GM04504 (cell line): ENCODE data around the gene GIGYF2.

Source experiments
- DNase-seq: peaks from one replicate; pipeline ENCODE4 v3.0.0-alpha.2; 2012; ENCODE audit warnings: low read depth

Gene GIGYF2

DNA sequence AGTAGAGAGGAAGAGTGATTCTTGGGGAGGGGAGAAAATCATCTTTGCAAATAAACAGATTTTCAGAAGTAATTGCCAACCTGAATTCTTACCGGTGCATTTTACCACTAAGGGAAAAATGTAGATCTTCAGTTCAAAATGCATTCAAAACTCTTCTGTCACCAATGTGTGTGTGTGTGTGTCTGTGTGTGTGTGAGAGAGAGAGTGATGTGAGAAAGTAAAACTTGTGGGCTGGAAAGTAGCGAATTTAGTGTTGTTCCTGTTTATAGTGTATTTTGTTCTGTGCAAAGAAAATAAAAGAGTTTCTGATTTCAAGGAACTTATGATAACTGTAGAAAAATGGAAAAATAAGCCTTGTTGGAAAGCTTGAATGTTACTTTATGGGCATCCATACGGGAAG is 52.2 kb downstream of the GIGYF2 start:
- no peak for DNase-seq

DNA sequence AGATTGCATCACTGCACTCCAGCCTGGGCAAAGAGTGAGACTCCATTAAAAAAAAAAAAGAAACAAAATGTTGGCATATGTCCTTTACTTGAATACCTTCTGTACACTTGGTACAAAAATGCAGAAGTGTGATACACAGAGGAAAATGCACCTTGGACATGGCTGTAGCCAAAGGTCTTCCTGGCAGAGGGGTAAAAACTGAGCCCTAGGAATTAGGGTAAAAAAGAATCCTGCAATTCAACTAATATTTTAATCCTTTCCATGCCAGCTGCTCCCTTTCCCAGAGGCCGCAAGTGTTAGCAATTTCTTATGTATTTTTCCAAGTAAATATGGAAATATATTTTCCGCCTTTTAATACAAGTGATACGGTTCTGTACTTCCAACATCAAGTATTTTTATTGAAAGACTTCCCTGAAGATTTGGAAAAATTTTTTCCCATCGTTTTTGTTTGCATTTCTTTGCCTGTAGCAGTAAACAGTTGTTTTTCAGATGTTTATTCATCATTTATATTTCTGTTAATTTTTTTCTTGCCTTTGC is 53.1 kb downstream of the GIGYF2 start:
- DNase-seq: no peak

DNA sequence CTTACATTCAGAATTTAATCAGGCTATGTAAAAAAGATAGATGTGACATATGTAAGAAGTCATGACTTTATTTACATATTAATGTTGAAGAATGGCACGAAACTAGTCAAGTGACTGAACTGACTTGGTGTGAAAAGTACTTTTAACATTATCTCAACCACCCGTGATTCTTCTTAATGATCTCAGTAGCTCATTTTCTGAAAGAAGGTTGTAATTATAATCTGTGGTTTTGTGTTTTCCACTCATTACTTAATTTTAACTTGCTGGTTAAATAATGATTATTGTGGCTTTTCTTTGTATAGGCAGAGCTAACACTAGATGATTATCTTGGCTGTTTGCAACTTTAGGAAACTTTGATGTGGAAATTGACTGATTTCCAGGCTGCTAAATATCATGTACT is 60.8 kb downstream of the GIGYF2 start:
- no peak for DNase-seq

DNA sequence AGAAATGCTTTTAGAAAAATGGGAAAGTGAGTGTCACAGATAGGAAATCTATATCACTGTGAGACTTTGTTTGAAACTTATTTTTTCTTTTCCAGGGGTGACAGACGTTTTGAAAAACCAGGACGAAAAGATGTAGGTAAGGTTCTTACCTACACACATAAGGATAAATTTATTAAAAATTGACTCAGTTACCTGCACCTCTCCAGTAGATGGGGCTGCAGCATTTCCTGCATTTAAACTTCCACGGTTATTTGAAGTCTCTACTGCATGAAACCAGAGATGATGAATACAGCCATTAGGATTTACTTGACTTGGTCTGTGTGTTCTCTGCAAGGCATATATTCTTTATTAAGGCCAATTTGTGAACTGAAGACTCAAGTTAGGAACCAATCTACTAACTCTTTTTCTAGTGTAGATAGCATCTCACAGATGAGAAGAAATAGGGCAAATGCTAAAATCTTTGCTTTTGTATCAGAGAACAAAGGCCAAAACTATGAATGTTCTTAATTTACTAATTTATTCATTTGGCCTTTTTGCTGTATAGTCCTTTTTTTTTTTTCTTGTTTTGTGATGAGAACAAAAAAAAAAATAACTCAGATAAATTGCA is 64.3 kb downstream of the GIGYF2 start:
- no peak for DNase-seq

- no peak for DNase-seq
These were observed 70.7 kb downstream of the GIGYF2 start for GRCh38 chr2:232767866-232768265.

GRCh38 chr2:232770207-232770606 is 73.1 kb downstream of the GIGYF2 start:
- DNase-seq: no peak

DNA sequence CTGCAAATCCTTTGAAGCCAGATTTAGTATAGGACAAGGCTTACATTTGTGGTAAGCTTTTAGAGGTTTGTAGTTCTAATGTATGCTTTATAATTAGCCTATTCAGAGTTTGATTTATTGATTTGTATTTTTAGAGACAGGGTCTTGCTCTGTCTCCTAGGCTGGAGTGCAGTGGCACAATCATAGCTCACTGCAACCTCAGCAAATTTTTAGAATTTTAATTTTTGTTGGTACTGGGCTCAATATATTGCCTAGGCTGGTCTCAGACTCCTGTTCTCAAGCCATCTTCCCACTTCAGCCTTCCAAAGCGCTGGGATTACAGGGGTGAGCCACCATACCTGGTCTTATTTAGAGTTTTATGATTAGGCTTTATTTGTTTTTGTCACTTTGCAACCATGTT is 74.7 kb downstream of the GIGYF2 start:
- DNase-seq: no peak

DNA sequence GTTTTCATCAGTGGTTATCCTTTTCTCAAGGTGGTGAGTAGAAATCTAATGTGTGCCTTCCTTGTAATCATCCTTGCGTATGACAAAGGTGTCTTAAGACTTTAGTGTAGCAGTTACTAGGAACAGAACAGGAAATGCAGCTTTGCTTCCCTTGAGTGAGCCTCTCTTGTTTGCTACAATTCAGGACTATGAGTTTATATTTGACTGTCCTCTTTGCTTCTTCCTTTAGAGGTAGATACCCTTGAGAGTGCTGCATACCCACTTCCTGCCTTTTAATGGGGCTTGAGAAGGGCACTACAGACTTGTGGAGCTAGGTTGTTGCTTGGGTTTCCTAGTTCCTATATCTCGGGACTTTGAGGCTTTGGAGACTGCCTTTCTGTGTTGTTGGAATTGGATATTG is 75.4 kb downstream of the GIGYF2 start:
- DNase-seq: no peak

DNA sequence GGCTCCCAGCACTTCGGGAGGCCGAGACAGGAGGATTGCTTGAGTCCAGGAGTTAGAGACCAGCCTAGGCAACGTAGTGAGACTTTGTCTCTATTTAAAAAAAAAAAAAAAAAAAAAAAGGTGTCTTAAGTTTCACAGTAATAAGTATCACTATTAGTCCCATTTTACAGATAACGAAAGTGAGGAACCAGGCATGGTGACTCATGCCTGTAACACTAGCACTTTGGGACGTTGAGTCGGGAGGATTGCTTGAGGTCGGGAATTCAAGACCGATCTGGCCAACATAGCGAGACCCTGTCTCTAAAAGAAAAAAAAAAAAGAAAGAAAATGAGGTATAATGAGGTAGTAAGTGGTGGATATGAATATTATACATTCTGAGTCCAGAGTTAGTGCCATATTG is 76.7 kb downstream of the GIGYF2 start:
- DNase-seq: no peak

DNA sequence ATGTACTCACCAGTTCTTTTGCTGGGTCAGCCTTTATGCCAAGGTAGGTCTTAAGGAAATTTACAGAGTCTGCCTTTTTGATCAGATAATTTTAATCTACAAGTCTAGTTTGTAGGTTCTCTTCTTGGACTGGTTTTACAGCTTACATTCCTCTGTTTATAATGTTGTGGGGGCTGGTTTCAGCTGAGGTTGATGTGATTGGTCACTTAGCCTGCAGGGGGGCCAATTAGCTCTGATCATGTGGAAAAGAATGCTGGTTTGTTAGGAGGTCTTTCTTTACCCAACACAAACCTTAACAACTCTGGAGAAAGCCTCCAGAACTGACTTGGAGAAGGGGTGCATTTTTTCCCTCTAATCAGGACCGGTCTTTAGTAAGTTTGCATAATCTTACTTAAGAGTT is 79.3 kb downstream of the GIGYF2 start, which contains the start of gene KCNJ13:
TSS of gene KCNJ13 (minus strand) at position 131 of the 400 bp plus-strand sequence. CDS start 5,203 bp downstream, outside the sequence.
- no peak for DNase-seq

DNA sequence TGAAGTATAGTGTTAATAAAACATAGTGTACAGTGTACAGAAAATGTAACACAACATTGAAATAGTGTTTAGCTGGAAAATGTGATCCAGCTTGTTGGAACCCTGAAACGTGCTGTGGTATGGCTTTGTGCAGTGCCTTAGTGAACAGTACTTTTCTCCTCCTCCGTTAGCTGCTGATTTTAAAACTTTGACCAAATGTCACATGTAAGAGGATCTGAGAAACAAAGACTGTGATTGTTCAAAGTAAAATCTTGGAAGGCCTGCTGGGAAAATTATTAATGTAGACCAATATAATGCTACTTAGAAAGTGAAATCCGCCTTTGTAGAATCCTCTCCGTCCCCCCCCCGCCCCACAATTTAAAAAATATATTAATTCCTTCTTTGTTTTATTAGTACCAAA is 80.1 kb downstream of the GIGYF2 start:
- no peak for DNase-seq

- no peak for DNase-seq
These were observed 82.3 kb downstream of the GIGYF2 start for GRCh38 chr2:232779465-232779864.

- no peak for DNase-seq
These were observed 82.8 kb downstream of the GIGYF2 start for GRCh38 chr2:232779934-232780333.

DNA sequence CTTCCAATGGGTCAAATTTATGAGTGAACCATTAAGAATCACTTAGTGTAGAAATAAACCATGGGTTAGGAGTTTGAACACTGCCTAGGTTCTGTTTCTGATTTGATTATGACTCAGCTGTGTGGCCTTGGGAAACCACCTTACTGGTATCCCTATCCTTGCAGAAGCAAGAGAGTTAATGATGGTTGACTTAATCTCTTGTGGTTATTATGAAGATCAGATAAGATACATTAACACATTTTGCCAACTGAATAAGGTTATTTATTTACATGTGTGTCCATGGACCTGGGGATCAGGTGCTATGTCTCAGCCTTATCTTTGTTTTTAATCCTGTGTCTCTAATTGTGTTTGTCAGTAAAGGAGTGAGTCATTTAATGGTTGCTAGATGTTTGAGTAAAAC is 84.6 kb downstream of the GIGYF2 start:
- DNase-seq: peak; percentile 21

DNA sequence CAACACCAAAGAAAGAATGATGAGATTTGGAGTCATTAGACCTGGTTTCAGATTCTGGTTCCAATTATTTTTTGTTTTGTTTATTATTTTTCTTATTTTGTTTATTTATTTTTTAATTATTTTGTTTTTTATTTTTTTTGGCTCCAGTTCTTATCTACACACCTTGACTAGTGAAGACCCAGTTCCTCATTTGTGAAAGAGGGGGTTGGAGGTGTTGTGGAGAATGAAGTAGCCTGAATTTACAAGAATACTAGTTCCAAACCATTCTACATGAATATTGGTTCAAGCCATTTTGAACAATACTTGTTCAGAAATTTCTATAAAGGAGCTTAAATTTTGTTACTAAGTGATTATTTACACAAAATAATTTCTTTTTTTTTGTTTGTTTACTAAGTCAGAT is 86.1 kb downstream of the GIGYF2 start:
- DNase-seq: no peak

- DNase-seq: no peak
These were observed 90.7 kb downstream of the GIGYF2 start for GRCh38 chr2:232787806-232788205.

DNA sequence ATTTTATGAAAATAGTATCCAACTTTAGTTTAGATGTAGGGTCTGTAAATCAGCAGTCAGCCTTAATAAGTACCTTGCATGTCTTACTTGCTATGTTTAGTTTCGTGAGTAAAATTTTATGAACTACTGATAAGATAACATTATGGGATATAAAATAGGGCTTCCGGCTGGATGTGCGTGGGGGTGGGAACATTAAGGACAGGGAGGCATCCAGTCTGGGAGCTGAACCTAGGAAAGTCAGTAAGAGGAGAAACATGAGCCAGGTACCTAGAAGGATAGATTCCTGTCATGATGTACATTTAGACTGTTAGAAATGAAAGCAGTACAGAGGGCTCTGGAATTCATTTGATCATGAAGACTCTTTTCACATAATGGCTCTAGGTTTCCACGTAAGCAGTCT is 92.0 kb downstream of the GIGYF2 start:
- DNase-seq: no peak

DNA sequence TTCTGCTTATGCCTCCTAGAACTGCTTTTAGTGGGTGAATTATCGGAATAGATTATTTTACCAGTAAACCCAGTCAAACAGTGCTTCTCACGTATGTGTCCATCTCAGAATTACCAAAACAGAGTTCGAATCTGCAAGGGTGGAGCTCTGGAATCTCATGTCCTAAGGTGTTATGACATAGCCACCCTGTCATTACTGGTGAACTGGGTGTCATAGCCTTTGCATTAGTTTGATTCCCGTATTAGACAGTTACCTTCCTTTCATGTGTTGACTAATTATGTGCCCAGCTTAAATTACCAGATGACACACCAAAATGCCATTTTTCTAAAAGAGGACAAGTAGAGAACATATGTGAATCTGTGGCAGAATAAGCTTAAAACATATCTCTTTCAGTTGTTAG is 94.4 kb downstream of the GIGYF2 start:
- no peak for DNase-seq

DNA sequence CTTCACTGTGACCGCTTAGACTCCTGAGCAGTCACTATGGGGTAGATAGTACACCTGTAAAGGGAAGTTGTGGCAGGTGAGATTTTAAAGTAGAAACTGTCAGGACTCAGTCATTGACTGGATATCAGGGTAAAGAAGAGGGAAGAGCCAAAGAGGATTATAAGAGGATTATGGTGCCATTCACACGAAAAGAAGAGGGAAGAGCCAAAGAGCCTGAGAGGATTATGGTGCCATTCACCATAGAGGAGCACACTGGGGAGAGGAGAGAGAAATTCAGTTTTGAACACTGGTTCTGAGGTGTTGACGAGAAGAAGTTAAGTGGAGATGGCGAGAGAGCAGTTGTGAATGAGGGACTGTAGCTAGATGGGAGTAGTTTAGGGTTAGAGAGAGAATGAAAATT is 96.1 kb downstream of the GIGYF2 start:
- no peak for DNase-seq

GRCh38 chr2:232794981-232795380 is 97.8 kb downstream of the GIGYF2 start:
- DNase-seq: no peak

GRCh38 chr2:232795920-232796319 is 98.8 kb downstream of the GIGYF2 start:
- no peak for DNase-seq

DNA sequence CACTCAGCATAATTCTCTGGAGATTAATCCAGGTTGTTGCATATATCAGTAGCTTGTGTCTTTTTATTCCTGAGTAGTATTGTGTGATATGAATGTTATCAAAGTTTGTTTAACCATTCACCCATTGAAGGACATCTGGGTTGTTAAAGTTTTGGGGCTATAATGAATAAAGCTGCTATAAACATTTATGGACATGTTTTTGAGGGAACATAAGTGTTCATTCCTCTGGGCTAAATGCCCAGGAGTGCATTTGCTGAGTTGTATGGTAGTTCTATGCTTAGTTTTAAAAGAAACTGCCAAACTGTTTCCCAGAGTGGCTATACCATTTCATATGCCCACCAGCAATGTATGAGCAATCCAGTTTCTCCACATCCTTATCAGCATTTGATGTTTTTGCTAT is 101.1 kb downstream of the GIGYF2 start:
- DNase-seq: no peak

DNA sequence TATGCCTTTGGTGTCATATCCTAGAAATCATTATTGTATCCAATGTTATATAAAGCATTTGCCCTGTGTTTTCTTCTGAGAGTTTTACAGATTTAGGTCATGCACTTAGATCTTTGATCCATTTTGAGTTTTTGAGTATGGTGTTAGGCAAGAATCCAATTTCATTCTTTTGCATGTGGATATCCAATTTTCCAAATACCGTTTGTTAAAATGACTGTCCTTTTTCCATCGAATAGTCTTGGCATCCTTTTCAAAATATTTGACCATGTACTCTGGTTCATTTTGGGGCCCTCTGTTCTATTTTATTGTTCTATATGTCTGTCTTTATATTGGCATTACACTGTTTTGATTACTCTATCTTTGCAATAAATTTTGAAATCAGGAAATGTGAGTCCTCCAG is 103.0 kb downstream of the GIGYF2 start:
- no peak for DNase-seq

DNA sequence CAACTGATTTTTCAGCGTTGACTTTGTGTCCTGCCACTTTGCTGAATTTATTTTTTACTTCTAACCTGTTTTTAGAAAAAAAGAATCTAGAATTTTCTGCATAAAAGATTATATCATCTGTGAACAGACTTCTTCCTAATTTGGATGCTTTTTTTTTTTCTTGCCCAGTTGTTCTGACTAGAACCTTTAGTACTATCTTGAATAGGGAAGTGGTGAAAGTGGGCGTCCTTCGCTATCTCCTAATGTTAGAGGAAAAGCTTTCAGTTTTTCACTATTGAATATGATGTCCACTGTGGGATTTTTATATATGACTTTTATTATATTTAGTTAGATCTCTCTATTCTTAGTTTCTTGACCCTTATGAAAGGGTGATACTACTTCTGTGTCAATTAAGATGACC is 105.0 kb downstream of the GIGYF2 start:
- no peak for DNase-seq
